GM23338 (cell line): ENCODE measurements around the gene SDR42E1. TPM values are rescaled to one million over a fixed set of nuclear protein-coding genes. Genes with fewer than 3 reads are reported as not detected.

Experiments
- ATAC-seq: fragments of 200-7000 bp; cut with Tn5 transposase; 3 replicates; pipeline ENCODE4 v1.9.1; 2020
- DNase-seq: peaks from one replicate; pipeline ENCODE4 v3.0.0-alpha.2; 2015; ENCODE audit warnings: low spot score
- H2AFZ ChIP-seq: fragments of 200-600 bp; sonication (generic); 2 replicates; pipeline ENCODE4 v1.8.0; 2016; ENCODE audit warnings: antibody characterized with exemption, mild to moderate bottlenecking, moderate library complexity
- H3F3A ChIP-seq: fragments of 200-600 bp; sonication (generic); replicated peaks from 2 replicates; pipeline ENCODE4 v1.8.0; 2017; ENCODE audit warnings: antibody characterized with exemption, mixed run types, low read depth
- H3K27ac ChIP-seq: fragments of 200-600 bp; sonication (generic); 2 replicates; pipeline ENCODE4 v1.6.1; 2016; ENCODE audit warnings: low read depth
- H3K27me3 ChIP-seq: fragments of 200-600 bp; sonication (generic); 2 replicates; pipeline ENCODE4 v1.8.0; 2016; ENCODE audit warnings: mild to moderate bottlenecking, mixed run types, moderate library complexity; ENCODE audit not compliant: insufficient read depth
- H3K36me3 ChIP-seq: fragments of 200-600 bp; sonication (generic); 2 replicates; pipeline ENCODE4 v1.8.0; 2016; ENCODE audit warnings: mild to moderate bottlenecking; ENCODE audit not compliant: insufficient read depth
- H3K4me1 ChIP-seq: fragments of 200-600 bp; sonication (generic); 2 replicates; pipeline ENCODE4 v1.8.0; 2016; ENCODE audit warnings: mild to moderate bottlenecking, moderate library complexity; ENCODE audit not compliant: insufficient read depth
- H3K4me2 ChIP-seq: fragments of 200-600 bp; sonication (generic); 2 replicates; pipeline ENCODE4 v1.7.1; 2017; ENCODE audit warnings: mixed run types
- H3K4me3 ChIP-seq: fragments of 200-600 bp; sonication (generic); 2 replicates; pipeline ENCODE4 v1.6.1; 2016; ENCODE audit warnings: mixed run types
- H3K79me2 ChIP-seq: fragments of 200-600 bp; sonication (generic); replicated peaks from 2 replicates; pipeline ENCODE4 v1.8.0; 2017; ENCODE audit warnings: mild to moderate bottlenecking; ENCODE audit not compliant: insufficient read depth
- H3K9me2 ChIP-seq: fragments of 200-600 bp; sonication (generic); 2 replicates; pipeline ENCODE4 v1.8.0; 2017; ENCODE audit not compliant: insufficient read depth
- H4K20me1 ChIP-seq: fragments of 200-600 bp; sonication (generic); replicated peaks from 2 replicates; pipeline ENCODE4 v1.8.0; 2017; ENCODE audit warnings: mild to moderate bottlenecking; ENCODE audit not compliant: insufficient read depth
- H3K27ac Mint-ChIP-seq: 2 replicates; pipeline ENCODE4 v1.8.0; 2020; ENCODE audit warnings: inconsistent platforms, mild to moderate bottlenecking, moderate library complexity, mixed read lengths
- H3K27me3 Mint-ChIP-seq: 3 replicates; pipeline ENCODE4 v1.8.0; 2022; ENCODE audit warnings: low read depth, mild to moderate bottlenecking, moderate library complexity, mixed read lengths, inconsistent platforms; ENCODE audit not compliant: insufficient read depth, poor library complexity
- H3K36me3 Mint-ChIP-seq: 3 replicates; pipeline ENCODE4 v1.8.0; 2021; ENCODE audit warnings: low read depth, mild to moderate bottlenecking, inconsistent platforms, moderate library complexity, mixed read lengths
- H3K4me1 Mint-ChIP-seq: 3 replicates; pipeline ENCODE4 v1.8.0; 2020; ENCODE audit warnings: mild to moderate bottlenecking, inconsistent platforms, mixed read lengths
- H3K4me3 Mint-ChIP-seq: 3 replicates; pipeline ENCODE4 v1.8.0; 2021; ENCODE audit warnings: moderate library complexity, mild to moderate bottlenecking, inconsistent platforms, mixed read lengths
- H3K9me3 Mint-ChIP-seq: 3 replicates; pipeline ENCODE4 v1.8.0; 2020; ENCODE audit warnings: moderate library complexity, mild to moderate bottlenecking, inconsistent platforms, mixed read lengths
- EZH2phosphoT487 ChIP-seq: fragments of 200-600 bp; sonication (generic); IDR thresholded peaks from one replicate; pipeline ENCODE4 v1.8.1; 2018; ENCODE audit warnings: antibody characterized with exemption; ENCODE audit not compliant: unreplicated experiment
- JUNB ChIP-seq: IDR thresholded peaks from one replicate; pipeline ENCODE4 v1.6.1; 2016; ENCODE audit warnings: antibody characterized with exemption; ENCODE audit not compliant: unreplicated experiment
- NANOG ChIP-seq: IDR thresholded peaks from 2 replicates; pipeline ENCODE4 v1.6.1; 2016; ENCODE audit warnings: antibody characterized with exemption, borderline replicate concordance
- POLR2AphosphoS5 ChIP-seq: IDR thresholded peaks from 2 replicates; pipeline ENCODE4 v1.6.1; 2016; ENCODE audit warnings: antibody characterized with exemption, low read depth
- REST ChIP-seq: IDR thresholded peaks from one replicate; pipeline ENCODE4 v1.6.1; 2018; ENCODE audit warnings: antibody characterized with exemption; ENCODE audit not compliant: unreplicated experiment
- ZNF114 ChIP-seq: fragments of 250-450 bp; sonication (Bioruptor Pico); IDR thresholded peaks from 2 replicates; pipeline ENCODE4 v1.5.0; 2020; ENCODE audit warnings: mild to moderate bottlenecking, moderate library complexity
- ZNF462 ChIP-seq: fragments of 250-450 bp; sonication (Bioruptor Pico); IDR thresholded peaks from 2 replicates; pipeline ENCODE4 v1.5.0; 2020; ENCODE audit warnings: mild to moderate bottlenecking, moderate library complexity
- polyA plus RNA-seq: library from polyadenylated mRNA; unstranded; fragments of >200 nt; fragmentation: Nextera tagmentation; extraction: Ambion mirVana; gene quantifications from 2 replicates; pipeline ENCODE4 v1.2.1, GENCODE V29; 2016
- total RNA-seq: library from RNA; depleted of rRNA; stranded (reverse); fragments of >200 nt; shearing (Covaris generic); gene quantifications from 2 replicates; pipeline ENCODE4 v1.2.3, GENCODE V29; 2014

Gene SDR42E1
- total and polyA plus RNA-seq, 2 experiments from 2014 or later: 0.03 TPM; not detected in 1

GRCh38 chr16:82007189-82007588, 4.1 kb downstream of the SDR42E1 start:
- Histone ChIP-seq H3K27ac (no peak overlapping the region), H3K4me3 (no peak overlapping the region), H3K9me2 (no peaks in the 10 kb centered on the region), H3K27me3 (no peaks in the 10 kb centered on the region), H3K36me3 (no peaks in the 10 kb centered on the region; the same call in 1 of the 2 replicates), H2AFZ (no peak overlapping the region), H3K4me2 (no peak overlapping the region), H3K79me2 (no peaks in the 10 kb centered on the region), H3K4me1 (0 out of 2 replicates have a peak, but pooled peaks cover 5% of the 10 kb centered on the region), H3F3A (no peaks in the 10 kb centered on the region), H4K20me1 (no peaks in the 10 kb centered on the region)
- Mint-ChIP-seq H3K27me3 (no peaks in the 10 kb centered on the region), H3K4me3 (no peak overlapping the region), H3K4me1 (peaks cover 6% of the 10 kb centered on the region; the same call in 2 of the 3 replicates), H3K9me3 (peaks cover 44% of the 10 kb centered on the region), H3K27ac (no peak overlapping the region), H3K36me3 (peaks cover 32% of the 10 kb centered on the region)
- TF ChIP-seq REST: no peak
- no peak for TF ChIP-seq NANOG
- DNase-seq: no peak
- no peak for ATAC-seq

- Histone ChIP-seq H3K79me2 (no peaks in the 10 kb centered on the region), H2AFZ (no peak overlapping the region), H3K9me2 (no peaks in the 10 kb centered on the region), H3K27ac (no peak overlapping the region), H4K20me1 (no peaks in the 10 kb centered on the region), H3K4me3 (no peak overlapping the region), H3F3A (no peaks in the 10 kb centered on the region), H3K4me1 (0 out of 2 replicates have a peak, but pooled peaks cover 5% of the 10 kb centered on the region), H3K4me2 (no peak overlapping the region), H3K27me3 (no peaks in the 10 kb centered on the region), H3K36me3 (no peaks in the 10 kb centered on the region; the same call in 1 of the 2 replicates)
- peaks cover 37% of the 10 kb centered on the region for H3K9me3 Mint-ChIP-seq
- no peak overlapping the region for H3K4me3 Mint-ChIP-seq
- no peaks in the 10 kb centered on the region for H3K27me3 Mint-ChIP-seq
- DNase-seq: no peak
- H3K36me3 Mint-ChIP-seq: peaks cover 27% of the 10 kb centered on the region; the same call in 2 of the 3 replicates
- ATAC-seq: no peak
- H3K27ac Mint-ChIP-seq: no peak overlapping the region
- peaks cover 7% of the 10 kb centered on the region; the same call in 2 of the 3 replicates for H3K4me1 Mint-ChIP-seq
- TF ChIP-seq EZH2phosphoT487: no peak
- TF ChIP-seq JUNB: no peak
- TF ChIP-seq ZNF462 (CRISPR knock-in tag): no peak
- no peak for TF ChIP-seq REST
- TF ChIP-seq POLR2AphosphoS5: no peak
- TF ChIP-seq ZNF114 (CRISPR knock-in tag): no peak
Observed at GRCh38 chr16:82006036-82006435, 5.2 kb downstream of the SDR42E1 start.
